HG03521 (cell line): ENCODE results near the gene MTOR.

Experiments
- ATAC-seq: cut with Tn5 transposase; IDR thresholded peaks from one replicate; pipeline ENCODE4 v1.9.1; 2021; ENCODE audit warnings: mild to moderate bottlenecking, moderate library complexity; ENCODE audit not compliant: unreplicated experiment

MTOR gene

GRCh38 chr1:11227106-11228077 lies 35.0 kb downstream of the MTOR start:
- peak; percentile 50 for ATAC-seq

GRCh38 chr1:11216074-11216473 lies 46.3 kb downstream of the MTOR start:
- ATAC-seq: no peak

- no peak for ATAC-seq
Measured at GRCh38 chr1:11215381-11216005, 46.9 kb downstream of the MTOR start.

GRCh38 chr1:11214698-11215380 lies 47.5 kb downstream of the MTOR start:
- no peak for ATAC-seq

- ATAC-seq: no peak
Measured at GRCh38 chr1:11211925-11212587, 50.3 kb downstream of the MTOR start.

- ATAC-seq: no peak
Measured at GRCh38 chr1:11211461-11211860, 50.9 kb downstream of the MTOR start.

- no peak for ATAC-seq
Measured at GRCh38 chr1:11207898-11208611, 54.3 kb downstream of the MTOR start.

GRCh38 chr1:11204396-11205190 lies 57.8 kb downstream of the MTOR start:
- ATAC-seq: no peak

GRCh38 chr1:11198851-11199594 lies 63.3 kb downstream of the MTOR start:
- ATAC-seq: no peak

GRCh38 chr1:11198257-11198656 lies 64.1 kb downstream of the MTOR start:
- no peak for ATAC-seq

GRCh38 chr1:11197359-11197758 lies 65.0 kb downstream of the MTOR start:
- no peak for ATAC-seq

GRCh38 chr1:11196945-11197344 lies 65.4 kb downstream of the MTOR start:
- ATAC-seq: no peak

GRCh38 chr1:11194407-11195176 lies 67.8 kb downstream of the MTOR start:
- ATAC-seq: no peak

- no peak for ATAC-seq
Measured at GRCh38 chr1:11193376-11193775, 69.0 kb downstream of the MTOR start.

- ATAC-seq: no peak
Measured at GRCh38 chr1:11188858-11189451, 73.4 kb downstream of the MTOR start, which contains the start of gene ANGPTL7. Gene ANGPTL7, plus strand, starts transcription at chr1:11189355. Its CDS starts 225 bp downstream, at chr1:11189580.

- ATAC-seq: no peak
Measured at GRCh38 chr1:11188381-11188780, 74.0 kb downstream of the MTOR start.

- no peak for ATAC-seq
Measured at GRCh38 chr1:11187931-11188330, 74.4 kb downstream of the MTOR start.

GRCh38 chr1:11187494-11187893 lies 74.9 kb downstream of the MTOR start:
- no peak for ATAC-seq
